Gastroesophageal sphincter (tissue), 4 donors: ENCODE results near the gene PTH2R. TPM values are rescaled to one million over a fixed set of nuclear protein-coding genes. Genes with fewer than 3 reads are reported as not detected.

Experiments used
- ATAC-seq: fragments of 150-250 bp; one replicate; pipeline ENCODE4 v1.9.1; 2016; ENCODE audit warnings: mild to moderate bottlenecking, moderate library complexity
- H3K27ac ChIP-seq, 4 donors: fragments of 200-600 bp; sonication (generic) in 3 of 4; 1 replicate in 3 of 4; 2 replicates in 1 of 4; pipeline ENCODE4 v1.5.1; 2016 to 2019
- H3K27me3 ChIP-seq: fragments of 200-600 bp; sonication (generic); one replicate; pipeline ENCODE4 v1.5.1; 2019
- H3K36me3 ChIP-seq, 2 donors: fragments of 200-600 bp; sonication (generic); one replicate each; pipeline ENCODE4 v1.5.1; 2019; ENCODE audit warnings: control low read depth in 1 of 2
- H3K4me1 ChIP-seq, 3 donors: fragments of 200-600 bp; sonication (generic); 1 replicate in 2 of 3; 2 replicates in 1 of 3; pipeline ENCODE4 v1.5.1; 2016 to 2019; ENCODE audit warnings: control low read depth in 2 of 3
- H3K4me3 ChIP-seq, 2 donors: fragments of 200-600 bp; sonication (generic); one replicate each; pipeline ENCODE4 v1.5.1; 2019; ENCODE audit warnings: mild to moderate bottlenecking in 1 of 2, moderate library complexity in 1 of 2
- H3K9me3 ChIP-seq, 3 donors: fragments of 200-600 bp; sonication (generic); one replicate each; pipeline ENCODE4 v1.5.1; 2017 to 2019; ENCODE audit warnings: control low read depth in 2 of 3
- CTCF ChIP-seq, 4 experiments: fragments of 200-600 bp in 2 of 4; fragments of 450-650 bp in 2 of 4; sonication (generic) in 1 of 4; IDR thresholded peaks; one replicate each; pipeline ENCODE4 v1.5.1; 2017 to 2019; ENCODE audit warnings: antibody characterized with exemption in 4 of 4, mild to moderate bottlenecking in 2 of 4, moderate library complexity in 2 of 4
- EP300 ChIP-seq: sonication (generic); formaldehyde crosslinking; IDR thresholded peaks from one replicate; pipeline ENCODE4 v1.6.1; 2017; ENCODE audit warnings: antibody characterized with exemption, mild to moderate bottlenecking
- POLR2A ChIP-seq, 2 donors: fragments of 450-650 bp; IDR thresholded peaks; one replicate each; pipeline ENCODE4 v1.6.1; 2017; ENCODE audit warnings: antibody characterized with exemption in 2 of 2, mild to moderate bottlenecking in 2 of 2, moderate library complexity in 1 of 2
- POLR2AphosphoS5 ChIP-seq: sonication (generic); formaldehyde crosslinking; IDR thresholded peaks from one replicate; pipeline ENCODE4 v1.6.1; 2017; ENCODE audit warnings: antibody characterized with exemption
- WGBS, 2 donors: methylation state at CpG; one replicate each; pipeline ENCODE4 v1.1.5; 2018; ENCODE audit warnings: low coverage in 1 of 2; 5-methylcytosine and 5-hydroxymethylcytosine counted together
- total RNA-seq, 4 donors: library from RNA; depleted of rRNA; stranded (reverse); fragments of >200 nt; gene quantifications; one replicate each; pipeline ENCODE4 v1.1.0, GENCODE V29; 2016

The PTH2R gene
- total RNA-seq = under 1 TPM in 1 of 4 donors, not detected in 3; 0.62 TPM

GRCh38 chr2:208406474-208407451 is at the start of gene PTH2R:
Gene PTH2R (plus strand): TSS chr2:208406792. CDS start chr2:208407044, 252 bp downstream.
- TF ChIP-seq EP300 = no peak
- TF ChIP-seq POLR2A (IDR thresholded peaks at IDR 0.05) = no peak
- TF ChIP-seq POLR2AphosphoS5 = no peak
- no peak for TF ChIP-seq CTCF (IDR thresholded peaks at IDR 0.05)
- 2 to 12% methylated on average over 10 to 18 of the region's 82 CpGs for WGBS, 2 donors

GRCh38 chr2:208356846-208357574 is 49.6 kb upstream of the PTH2R start:
- Histone ChIP-seq H3K4me1 (peaks cover 0 to 27% (median 5%) of the 10 kb centered on the region in 3 donors), H3K27ac (peak overlapping the region in 3 of 4 donors; percentile 10 to 61 (median 25)), H3K36me3 (peaks cover 3 to 42% of the 10 kb centered on the region in 2 donors), H3K27me3 (no peaks in the 10 kb centered on the region), H3K9me3 (no peaks in the 10 kb centered on the region), H3K4me3 (no peak overlapping the region)
- TF ChIP-seq POLR2A (IDR thresholded peaks at IDR 0.05) (no peak), EP300 (no peak), POLR2AphosphoS5 (no peak), CTCF (IDR thresholded peaks at IDR 0.05) (no peak)
- 13 to 17% methylated on average over 1 of the region's 1 CpG for WGBS, 2 donors
- ATAC-seq = no peak

More at GRCh38 chr2:208406474-208407451, at the start of gene PTH2R:
- no peak for ATAC-seq
- H3K27me3 ChIP-seq = peaks cover 85% of the 10 kb centered on the region
- H3K4me3 ChIP-seq = peak within 1 kb of the TSS in 1 of 2 donors; percentile 31
- no peaks in the 10 kb centered on the region for H3K36me3 ChIP-seq
- no peaks in the 10 kb centered on the region for H3K9me3 ChIP-seq
- H3K4me1 ChIP-seq = peaks cover 0 to 12% (median 7%) of the 10 kb centered on the region in 3 donors
- H3K27ac ChIP-seq = no peak within 1 kb of the TSS

- Histone ChIP-seq H3K4me3 (no peak overlapping the region), H3K27ac (no peak overlapping the region), H3K27me3 (no peaks in the 10 kb centered on the region), H3K36me3 (peaks cover 0 to 22% of the 10 kb centered on the region in 2 donors), H3K9me3 (peaks cover 0 to under 1% (median 0%) of the 10 kb centered on the region in 3 donors), H3K4me1 (peaks cover 0 to 27% (median 5%) of the 10 kb centered on the region in 3 donors)
- 71 to 72% methylated on average over 7 to 8 of the region's 10 CpGs for WGBS, 2 donors
- no peak for ATAC-seq
- TF ChIP-seq POLR2AphosphoS5 (no peak), CTCF (IDR thresholded peaks at IDR 0.05) (no peak), POLR2A (IDR thresholded peaks at IDR 0.05) (no peak), EP300 (no peak)
Measured at GRCh38 chr2:208358758-208359631, 47.6 kb upstream of the PTH2R start.

GRCh38 chr2:208359632-208359986 is 47.0 kb upstream of the PTH2R start:
- no peak for TF ChIP-seq EP300
- TF ChIP-seq CTCF (IDR thresholded peaks at IDR 0.05) = no peak
- TF ChIP-seq POLR2A (IDR thresholded peaks at IDR 0.05) = no peak
- no peak for TF ChIP-seq POLR2AphosphoS5
- Histone ChIP-seq H3K4me1 (peaks cover 0 to 27% (median 5%) of the 10 kb centered on the region in 3 donors), H3K36me3 (peaks cover 0 to 16% of the 10 kb centered on the region in 2 donors), H3K9me3 (peaks cover 0 to 7% (median 0%) of the 10 kb centered on the region in 3 donors), H3K4me3 (no peak overlapping the region), H3K27me3 (no peaks in the 10 kb centered on the region), H3K27ac (no peak overlapping the region)
- WGBS, 2 donors = no CpG with 5 or more reads among the region's 17 CpGs
- ATAC-seq = no peak
